Measurements from ENCODE around the gene ISLR. TPM values are rescaled to one million over a fixed set of nuclear protein-coding genes. Genes with fewer than 3 reads are reported as not detected.

The ISLR gene
- total and polyA plus RNA-seq, 2 experiments from 2014 or later = 0.55 TPM; not detected in 1

DNA sequence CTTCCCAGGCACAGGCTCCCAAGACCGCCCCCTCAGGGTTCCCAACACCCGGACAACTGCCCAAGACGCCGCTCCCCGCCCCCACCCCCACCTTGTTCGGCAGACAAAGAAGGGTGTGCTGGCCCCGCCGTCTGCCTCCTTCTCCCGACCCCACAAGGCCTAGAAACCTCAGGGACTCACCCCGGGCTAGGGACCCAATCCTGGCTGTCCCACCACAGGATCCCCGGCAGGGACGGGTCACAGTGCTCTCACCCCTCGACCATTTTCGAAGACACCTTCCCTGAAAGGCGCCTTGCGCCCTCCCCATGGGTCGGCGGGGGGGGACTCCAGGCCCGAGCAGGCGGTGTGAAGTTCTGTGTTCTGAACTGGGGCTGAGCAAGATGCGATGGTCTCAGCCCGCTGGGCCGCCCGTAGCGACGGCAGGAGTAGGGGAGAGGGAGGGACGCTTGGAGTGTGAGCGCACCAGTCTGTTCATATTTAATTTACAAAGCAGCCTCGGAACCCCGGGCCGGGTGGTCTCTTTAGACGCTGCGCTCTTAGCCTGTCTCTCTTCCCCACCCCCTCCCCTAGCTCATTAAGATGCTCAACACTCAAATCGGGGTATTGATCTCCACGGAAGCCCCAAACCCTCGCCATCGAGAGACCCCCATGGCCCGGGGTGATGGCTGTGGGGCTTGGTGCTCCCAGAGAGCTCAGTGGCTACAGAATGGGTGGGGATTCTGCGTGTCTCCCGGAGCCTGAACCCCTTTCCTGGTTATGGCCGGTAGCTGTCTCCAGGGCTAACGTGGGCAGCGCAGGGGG, 44.5 kb upstream of the ISLR start:
- peak overlapping the region; percentile 75 for H3K4me3 ChIP-seq
- ATAC-seq (peak; percentile 2), DNase-seq (ENCODE audit: low spot score) (peak; percentile 65)
- Mint-ChIP-seq H3K4me1 (peaks cover 45% of the 10 kb centered on the region), H3K9me3 (peaks cover 6% of the 10 kb centered on the region; the same call in 1 of the 3 replicates), H3K4me3 (peak overlapping the region; percentile 68), H3K36me3 (ENCODE audit: low read depth) (no peaks in the 10 kb centered on the region), H3K27ac (no peak overlapping the region), H3K27me3 (ENCODE audit: insufficient read depth, low read depth, poor library complexity) (peaks cover 85% of the 10 kb centered on the region)
- H3K27ac ChIP-seq (ENCODE audit: low read depth) = no peak overlapping the region
- H3K27me3 ChIP-seq (ENCODE audit: insufficient read depth) = peaks cover 100% of the 10 kb centered on the region
- H3F3A ChIP-seq (replicated peaks; ENCODE audit: low read depth) = peaks cover 20% of the 10 kb centered on the region; the same call in 1 of the 2 replicates
- peak overlapping the region; percentile 92 for H3K4me2 ChIP-seq
- no peaks in the 10 kb centered on the region for H3K36me3 ChIP-seq (ENCODE audit: insufficient read depth)
- no peaks in the 10 kb centered on the region for H4K20me1 ChIP-seq (replicated peaks; ENCODE audit: insufficient read depth)
- TF ChIP-seq EZH2phosphoT487 (IDR thresholded peaks at IDR 0.05; ENCODE audit: unreplicated experiment) = peak; percentile 74
- TF ChIP-seq EZH2 (IDR thresholded peaks at IDR 0.05; ENCODE audit: low read depth, unreplicated experiment) = peak; percentile 72
- TF ChIP-seq, protein P1, sequence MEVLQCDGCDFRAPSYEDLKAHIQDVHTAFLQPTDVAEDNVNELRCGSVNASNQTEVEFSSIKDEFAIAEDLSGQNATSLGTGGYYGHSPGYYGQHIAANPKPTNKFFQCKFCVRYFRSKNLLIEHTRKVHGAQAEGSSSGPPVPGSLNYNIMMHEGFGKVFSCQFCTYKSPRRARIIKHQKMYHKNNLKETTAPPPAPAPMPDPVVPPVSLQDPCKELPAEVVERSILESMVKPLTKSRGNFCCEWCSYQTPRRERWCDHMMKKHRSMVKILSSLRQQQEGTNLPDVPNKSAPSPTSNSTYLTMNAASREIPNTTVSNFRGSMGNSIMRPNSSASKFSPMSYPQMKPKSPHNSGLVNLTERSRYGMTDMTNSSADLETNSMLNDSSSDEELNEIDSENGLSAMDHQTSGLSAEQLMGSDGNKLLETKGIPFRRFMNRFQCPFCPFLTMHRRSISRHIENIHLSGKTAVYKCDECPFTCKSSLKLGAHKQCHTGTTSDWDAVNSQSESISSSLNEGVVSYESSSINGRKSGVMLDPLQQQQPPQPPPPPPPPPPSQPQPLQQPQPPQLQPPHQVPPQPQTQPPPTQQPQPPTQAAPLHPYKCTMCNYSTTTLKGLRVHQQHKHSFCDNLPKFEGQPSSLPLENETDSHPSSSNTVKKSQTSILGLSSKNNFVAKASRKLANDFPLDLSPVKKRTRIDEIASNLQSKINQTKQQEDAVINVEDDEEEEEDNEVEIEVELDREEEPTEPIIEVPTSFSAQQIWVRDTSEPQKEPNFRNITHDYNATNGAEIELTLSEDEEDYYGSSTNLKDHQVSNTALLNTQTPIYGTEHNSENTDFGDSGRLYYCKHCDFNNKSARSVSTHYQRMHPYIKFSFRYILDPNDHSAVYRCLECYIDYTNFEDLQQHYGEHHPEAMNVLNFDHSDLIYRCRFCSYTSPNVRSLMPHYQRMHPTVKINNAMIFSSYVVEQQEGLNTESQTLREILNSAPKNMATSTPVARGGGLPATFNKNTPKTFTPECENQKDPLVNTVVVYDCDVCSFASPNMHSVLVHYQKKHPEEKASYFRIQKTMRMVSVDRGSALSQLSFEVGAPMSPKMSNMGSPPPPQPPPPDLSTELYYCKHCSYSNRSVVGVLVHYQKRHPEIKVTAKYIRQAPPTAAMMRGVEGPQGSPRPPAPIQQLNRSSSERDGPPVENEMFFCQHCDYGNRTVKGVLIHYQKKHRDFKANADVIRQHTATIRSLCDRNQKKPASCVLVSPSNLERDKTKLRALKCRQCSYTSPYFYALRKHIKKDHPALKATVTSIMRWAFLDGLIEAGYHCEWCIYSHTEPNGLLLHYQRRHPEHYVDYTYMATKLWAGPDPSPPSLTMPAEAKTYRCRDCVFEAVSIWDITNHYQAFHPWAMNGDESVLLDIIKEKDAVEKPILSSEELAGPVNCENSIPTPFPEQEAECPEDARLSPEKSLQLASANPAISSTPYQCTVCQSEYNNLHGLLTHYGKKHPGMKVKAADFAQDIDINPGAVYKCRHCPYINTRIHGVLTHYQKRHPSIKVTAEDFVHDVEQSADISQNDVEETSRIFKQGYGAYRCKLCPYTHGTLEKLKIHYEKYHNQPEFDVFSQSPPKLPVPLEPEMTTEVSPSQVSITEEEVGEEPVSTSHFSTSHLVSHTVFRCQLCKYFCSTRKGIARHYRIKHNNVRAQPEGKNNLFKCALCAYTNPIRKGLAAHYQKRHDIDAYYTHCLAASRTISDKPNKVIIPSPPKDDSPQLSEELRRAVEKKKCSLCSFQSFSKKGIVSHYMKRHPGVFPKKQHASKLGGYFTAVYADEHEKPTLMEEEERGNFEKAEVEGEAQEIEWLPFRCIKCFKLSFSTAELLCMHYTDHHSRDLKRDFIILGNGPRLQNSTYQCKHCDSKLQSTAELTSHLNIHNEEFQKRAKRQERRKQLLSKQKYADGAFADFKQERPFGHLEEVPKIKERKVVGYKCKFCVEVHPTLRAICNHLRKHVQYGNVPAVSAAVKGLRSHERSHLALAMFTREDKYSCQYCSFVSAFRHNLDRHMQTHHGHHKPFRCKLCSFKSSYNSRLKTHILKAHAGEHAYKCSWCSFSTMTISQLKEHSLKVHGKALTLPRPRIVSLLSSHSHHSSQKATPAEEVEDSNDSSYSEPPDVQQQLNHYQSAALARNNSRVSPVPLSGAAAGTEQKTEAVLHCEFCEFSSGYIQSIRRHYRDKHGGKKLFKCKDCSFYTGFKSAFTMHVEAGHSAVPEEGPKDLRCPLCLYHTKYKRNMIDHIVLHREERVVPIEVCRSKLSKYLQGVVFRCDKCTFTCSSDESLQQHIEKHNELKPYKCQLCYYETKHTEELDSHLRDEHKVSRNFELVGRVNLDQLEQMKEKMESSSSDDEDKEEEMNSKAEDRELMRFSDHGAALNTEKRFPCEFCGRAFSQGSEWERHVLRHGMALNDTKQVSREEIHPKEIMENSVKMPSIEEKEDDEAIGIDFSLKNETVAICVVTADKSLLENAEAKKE (CRISPR knock-in tag; IDR thresholded peaks at IDR 0.05) = no peak
- H3K4me1 ChIP-seq (ENCODE audit: insufficient read depth) = peaks cover 45% of the 10 kb centered on the region
- H3K79me2 ChIP-seq (replicated peaks; ENCODE audit: insufficient read depth) = no peaks in the 10 kb centered on the region
- peak overlapping the region; percentile 95 for H2AFZ ChIP-seq
- H3K9me2 ChIP-seq (ENCODE audit: insufficient read depth) = no peaks in the 10 kb centered on the region

DNA sequence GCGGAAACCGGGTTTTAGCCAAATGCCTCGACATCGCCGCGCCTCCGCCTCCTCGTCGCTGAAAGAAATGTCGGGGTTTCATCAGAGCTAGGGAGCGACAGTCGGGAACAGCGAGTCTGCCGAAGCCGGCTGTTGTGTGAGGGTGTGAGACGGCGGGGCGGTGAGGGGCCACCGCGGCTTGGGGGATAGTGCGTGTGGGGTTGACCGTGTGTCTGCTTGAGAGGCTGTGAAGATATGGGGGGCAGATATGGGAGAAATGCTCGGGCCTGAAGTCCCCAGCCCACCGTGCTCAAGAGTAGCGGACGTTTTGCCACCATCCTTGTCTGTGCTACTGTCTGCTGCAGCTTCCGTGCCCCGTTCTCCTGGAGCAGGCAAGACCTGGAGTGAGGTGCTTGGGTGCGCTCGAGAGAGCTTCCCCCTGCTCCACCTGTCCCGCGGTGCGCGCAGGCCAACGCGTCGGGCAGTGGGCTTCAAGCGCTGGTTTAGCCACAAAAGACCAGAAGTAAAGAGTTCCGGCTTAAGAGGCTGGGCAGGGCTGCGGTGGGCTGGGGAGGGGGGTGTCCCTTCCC, 43.8 kb upstream of the ISLR start:
- Histone ChIP-seq H3K4me1 (ENCODE audit: insufficient read depth) (peaks cover 45% of the 10 kb centered on the region), H3K79me2 (replicated peaks; ENCODE audit: insufficient read depth) (no peaks in the 10 kb centered on the region), H3K4me2 (peak overlapping the region; percentile 92), H3K27me3 (ENCODE audit: insufficient read depth) (peaks cover 100% of the 10 kb centered on the region), H3K27ac (ENCODE audit: low read depth) (no peak overlapping the region), H3K9me2 (ENCODE audit: insufficient read depth) (no peaks in the 10 kb centered on the region), H4K20me1 (replicated peaks; ENCODE audit: insufficient read depth) (no peaks in the 10 kb centered on the region), H3K4me3 (peak overlapping the region; percentile 75), H3F3A (replicated peaks; ENCODE audit: low read depth) (peaks cover 20% of the 10 kb centered on the region; the same call in 1 of the 2 replicates), H3K36me3 (ENCODE audit: insufficient read depth) (no peaks in the 10 kb centered on the region), H2AFZ (peak overlapping the region; percentile 95)
- Mint-ChIP-seq H3K4me1 (peaks cover 47% of the 10 kb centered on the region), H3K36me3 (ENCODE audit: low read depth) (no peaks in the 10 kb centered on the region), H3K27me3 (ENCODE audit: insufficient read depth, low read depth, poor library complexity) (peaks cover 89% of the 10 kb centered on the region), H3K9me3 (peaks cover 6% of the 10 kb centered on the region; the same call in 1 of the 3 replicates), H3K4me3 (peak overlapping the region; percentile 68), H3K27ac (no peak overlapping the region)
- ATAC-seq = peak; percentile 0
- DNase-seq (ENCODE audit: low spot score) = peak; percentile 74
- TF ChIP-seq EZH2phosphoT487 (IDR thresholded peaks at IDR 0.05; ENCODE audit: unreplicated experiment) = peak; percentile 93
- TF ChIP-seq, protein P1 (CRISPR knock-in tag; IDR thresholded peaks at IDR 0.05) = no peak

Data from GM23338 (cell line).